Activated T-cell treated with anti-CD3 and anti-CD28 coated beads, Interleukin-2, amount 50 U/mL, for 72 hours (primary cell): ENCODE results near the gene EDN1. TPM values are rescaled to one million over a fixed set of nuclear protein-coding genes. Genes with fewer than 3 reads are reported as not detected.

ENCODE experiments used
- ATAC-seq, 2 donors: fragments of 150-1000 bp; cut with Tn5 transposase; replicated peaks in 1 of 2; 2 replicates each; pipeline ENCODE4 v1.10.0; 2021; ENCODE audit warnings: moderate library complexity in 2 of 2, mild to moderate bottlenecking in 1 of 2
- DNase-seq, 2 donors: peaks; one replicate each; pipeline ENCODE4 v3.0.0; 2021 to 2022; ENCODE audit warnings: mixed read lengths in 1 of 2
- H3K27ac Mint-ChIP-seq: one replicate; pipeline ENCODE4 v1.8.0; 2022; ENCODE audit warnings: mild to moderate bottlenecking, moderate library complexity, mixed read lengths
- H3K27me3 Mint-ChIP-seq: one replicate; pipeline ENCODE4 v1.8.0; 2022; ENCODE audit warnings: low read depth, mixed read lengths
- H3K36me3 Mint-ChIP-seq, 2 donors: one replicate each; pipeline ENCODE4 v1.8.0; 2022; ENCODE audit warnings: mixed read lengths in 2 of 2, mild to moderate bottlenecking in 1 of 2; ENCODE audit not compliant: insufficient read depth in 2 of 2
- H3K4me1 Mint-ChIP-seq: one replicate; pipeline ENCODE4 v1.8.0; 2022; ENCODE audit warnings: low read depth, mixed read lengths
- H3K4me3 Mint-ChIP-seq, 2 donors: one replicate each; pipeline ENCODE4 v1.8.0; 2022; ENCODE audit warnings: mild to moderate bottlenecking in 2 of 2, mixed read lengths in 2 of 2, moderate library complexity in 2 of 2
- H3K9me3 Mint-ChIP-seq, 2 donors: one replicate each; pipeline ENCODE4 v1.8.0; 2022; ENCODE audit warnings: mixed read lengths in 2 of 2
- total RNA-seq, 2 donors: library from RNA; stranded (reverse); gene quantifications; one replicate each; pipeline ENCODE4 v1.2.3, GENCODE V29; 2022

The EDN1 gene
- total RNA-seq, 2 donors from 2014 or later, result 0.12 to 0.28 TPM

GRCh38 chr6:12277386-12277785 is 12.8 kb upstream of the EDN1 start:
- Mint-ChIP-seq H3K27ac (no peak overlapping the region), H3K36me3 (peaks cover 0 to 2% of the 10 kb centered on the region in 2 donors), H3K9me3 (peaks cover 0 to 5% of the 10 kb centered on the region in 2 donors), H3K4me1 (no peaks in the 10 kb centered on the region), H3K4me3 (no peak overlapping the region), H3K27me3 (peaks cover 13% of the 10 kb centered on the region)
- DNase-seq, result no peak
- no peak for ATAC-seq

DNA sequence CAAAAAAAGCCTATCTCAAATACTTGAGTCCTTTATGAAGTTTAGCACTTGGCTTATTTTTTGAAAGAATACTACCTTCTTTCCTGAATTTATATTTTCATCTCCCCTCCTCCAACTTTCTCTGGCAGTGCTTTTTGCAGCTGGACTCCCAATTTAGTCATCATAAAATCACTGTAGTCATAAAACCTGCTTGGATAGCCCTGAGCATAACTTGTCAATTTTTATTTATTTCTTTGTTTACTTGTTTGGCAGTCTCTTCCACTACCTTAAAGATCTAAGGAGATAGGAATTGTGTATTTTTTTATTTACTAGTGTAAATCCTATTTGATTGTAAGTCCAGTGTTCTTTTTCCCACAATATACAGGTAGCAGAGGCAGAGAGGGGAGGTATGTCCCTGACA is 11.2 kb upstream of the EDN1 start:
- Mint-ChIP-seq H3K27ac (no peak overlapping the region), H3K27me3 (peaks cover 17% of the 10 kb centered on the region), H3K4me1 (no peaks in the 10 kb centered on the region), H3K9me3 (no peaks in the 10 kb centered on the region), H3K4me3 (no peak overlapping the region), H3K36me3 (no peaks in the 10 kb centered on the region)
- ATAC-seq, result no peak
- DNase-seq, result no peak

DNA sequence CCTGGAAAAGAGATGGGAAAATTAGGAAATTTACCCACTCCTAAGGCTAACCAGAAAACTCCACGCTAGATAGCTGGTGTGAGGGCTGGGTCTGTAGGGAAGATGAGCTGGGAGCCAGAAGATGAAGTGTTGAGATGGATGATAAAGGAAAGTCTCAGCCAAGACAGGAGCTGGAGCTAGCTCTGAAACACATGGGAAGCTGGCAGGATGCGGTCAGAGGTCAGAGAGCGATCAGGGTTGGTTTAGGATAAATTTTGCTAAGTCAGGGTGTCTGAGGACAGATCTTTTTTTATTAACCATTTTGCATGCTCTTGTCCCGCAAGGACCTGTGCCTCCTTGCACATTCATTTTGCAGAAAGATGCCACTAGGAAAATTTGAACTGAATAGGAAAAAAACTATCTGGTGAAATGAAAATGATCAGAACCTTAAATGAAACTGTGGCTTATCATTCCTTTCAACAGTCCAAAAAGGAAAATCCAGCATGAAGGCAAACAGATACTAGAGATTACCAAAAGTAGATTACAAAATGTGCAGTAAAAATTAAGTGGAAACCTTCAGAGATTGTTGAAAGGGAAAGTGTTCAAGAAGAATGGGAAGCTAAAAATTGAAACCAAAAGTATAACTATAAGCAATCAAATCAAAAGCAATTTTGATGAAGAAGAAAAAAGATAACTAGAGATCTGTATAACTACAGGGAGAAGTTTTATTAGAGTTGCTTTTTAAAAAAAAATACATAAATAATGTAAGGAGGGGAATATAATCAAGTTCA is 10.7 kb upstream of the EDN1 start:
- ATAC-seq (no peak), DNase-seq (no peak)
- Mint-ChIP-seq H3K27me3 (peaks cover 22% of the 10 kb centered on the region), H3K4me3 (no peak overlapping the region), H3K9me3 (no peaks in the 10 kb centered on the region), H3K36me3 (no peaks in the 10 kb centered on the region), H3K27ac (no peak overlapping the region), H3K4me1 (no peaks in the 10 kb centered on the region)

DNA sequence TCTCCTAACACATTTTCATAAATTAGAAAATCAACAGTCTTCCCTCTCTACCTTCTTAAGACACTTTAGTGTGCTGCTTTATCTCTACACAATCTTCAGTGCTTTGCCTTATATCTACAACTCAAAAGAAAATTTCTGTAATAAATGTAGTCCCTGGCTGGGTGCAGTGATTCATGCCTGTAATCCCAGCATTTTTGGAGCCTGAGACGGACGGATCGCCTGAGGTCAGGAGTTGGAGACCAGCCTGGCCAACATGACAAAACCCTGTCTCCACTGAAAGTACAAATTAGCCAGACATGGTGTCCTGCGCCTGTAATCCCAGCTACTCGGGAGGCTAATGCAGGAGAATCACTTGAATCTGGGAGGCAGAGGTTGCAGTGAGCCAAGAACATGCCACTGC is 9.7 kb upstream of the EDN1 start:
- H3K4me3 Mint-ChIP-seq, result no peak overlapping the region
- no peak for ATAC-seq

GRCh38 chr6:12280902-12281301 is 9.3 kb upstream of the EDN1 start:
- Mint-ChIP-seq H3K4me1 (no peaks in the 10 kb centered on the region), H3K36me3 (no peaks in the 10 kb centered on the region), H3K27me3 (peaks cover 22% of the 10 kb centered on the region), H3K27ac (no peak overlapping the region), H3K9me3 (no peaks in the 10 kb centered on the region), H3K4me3 (no peak overlapping the region)
- DNase-seq (no peak), ATAC-seq (no peak)

More for the DNA sequence above, 9.7 kb upstream of the EDN1 start:
- no peaks in the 10 kb centered on the region for H3K4me1 Mint-ChIP-seq
- no peaks in the 10 kb centered on the region for H3K9me3 Mint-ChIP-seq
- DNase-seq, result no peak
- H3K36me3 Mint-ChIP-seq, result no peaks in the 10 kb centered on the region
- H3K27ac Mint-ChIP-seq, result no peak overlapping the region
- peaks cover 22% of the 10 kb centered on the region for H3K27me3 Mint-ChIP-seq

- Mint-ChIP-seq H3K36me3 (no peaks in the 10 kb centered on the region), H3K27me3 (peaks cover 18% of the 10 kb centered on the region), H3K27ac (no peak overlapping the region), H3K4me1 (no peaks in the 10 kb centered on the region), H3K9me3 (no peaks in the 10 kb centered on the region), H3K4me3 (no peak overlapping the region)
- ATAC-seq, result no peak
- no peak for DNase-seq
Measured at GRCh38 chr6:12283904-12284303, 6.3 kb upstream of the EDN1 start.

DNA sequence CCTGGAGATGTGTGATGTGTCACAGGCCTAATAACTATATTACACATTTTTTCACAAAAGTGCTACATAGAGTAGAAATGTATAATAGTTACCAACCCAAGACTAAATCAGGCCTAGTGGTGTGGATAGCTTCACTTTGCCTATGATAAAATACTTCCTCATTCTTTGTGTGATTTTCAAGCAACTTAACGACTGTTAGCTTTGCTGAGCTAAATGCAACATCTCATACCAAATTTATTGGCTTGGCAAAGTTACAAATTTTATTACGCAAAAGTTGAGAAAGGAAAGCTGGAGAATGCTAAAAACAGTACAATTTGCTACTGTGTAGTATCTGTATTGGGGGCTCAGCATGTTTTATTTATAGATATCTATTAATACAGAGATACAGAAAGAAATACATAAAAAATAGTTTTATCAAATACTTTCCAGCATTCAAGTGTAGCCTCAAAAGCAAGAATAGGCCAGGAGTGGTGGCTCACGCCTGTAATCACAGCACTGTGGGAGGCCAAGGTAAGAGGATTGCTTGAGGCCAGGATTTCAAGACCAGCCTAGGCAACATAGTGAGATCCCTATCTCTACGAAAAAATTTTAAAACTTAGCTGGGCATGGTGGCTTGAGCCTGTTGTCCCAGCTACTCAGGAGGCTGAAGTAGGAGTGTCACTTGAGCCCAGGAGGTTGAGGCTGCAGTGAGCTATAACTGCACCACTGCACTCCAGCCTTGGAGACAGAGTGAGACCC is 3.6 kb upstream of the EDN1 start:
- Mint-ChIP-seq H3K27ac (no peak overlapping the region), H3K27me3 (peaks cover 30% of the 10 kb centered on the region), H3K4me3 (no peak overlapping the region), H3K36me3 (no peaks in the 10 kb centered on the region), H3K4me1 (peaks cover 19% of the 10 kb centered on the region), H3K9me3 (no peaks in the 10 kb centered on the region)
- DNase-seq, result no peak
- ATAC-seq, result no peak

GRCh38 chr6:12288211-12288618 is 1.9 kb upstream of the EDN1 start:
- ATAC-seq (no peak), DNase-seq (no peak)
- Mint-ChIP-seq H3K36me3 (no peaks in the 10 kb centered on the region), H3K9me3 (no peaks in the 10 kb centered on the region), H3K27me3 (peaks cover 46% of the 10 kb centered on the region), H3K4me3 (no peak overlapping the region), H3K4me1 (peaks cover 27% of the 10 kb centered on the region), H3K27ac (no peak overlapping the region)

DNA sequence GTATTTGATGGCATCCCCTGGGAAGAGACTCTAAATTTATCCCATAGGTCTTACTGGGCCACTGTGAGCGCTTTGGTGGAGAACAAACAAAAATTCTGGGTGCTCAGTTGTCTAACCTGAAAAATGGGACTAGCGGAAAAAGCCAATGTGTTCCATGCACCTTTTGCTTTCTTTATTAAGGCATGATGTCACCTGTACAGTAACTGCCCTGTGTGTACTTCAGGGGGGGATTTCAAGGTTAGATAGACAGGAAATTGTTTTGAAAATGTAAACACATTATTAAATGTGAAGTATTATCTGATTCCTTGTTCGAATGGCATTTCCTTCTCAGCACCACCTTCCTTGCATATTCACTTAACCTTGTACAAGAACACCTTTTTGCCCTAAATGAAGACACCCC is 1.2 kb upstream of the EDN1 start:
- Mint-ChIP-seq H3K27me3 (peaks cover 49% of the 10 kb centered on the region), H3K4me3 (peak overlapping the region; percentile 92 to 95), H3K4me1 (peaks cover 27% of the 10 kb centered on the region), H3K27ac (no peak overlapping the region), H3K36me3 (no peaks in the 10 kb centered on the region), H3K9me3 (no peaks in the 10 kb centered on the region)
- ATAC-seq, result no peak
- no peak for DNase-seq

- peak; percentile 63 to 65 for ATAC-seq
- no peak overlapping the region for H3K27ac Mint-ChIP-seq
Measured at GRCh38 chr6:12289365-12289919, 719 bp upstream of the EDN1 start.

DNA sequence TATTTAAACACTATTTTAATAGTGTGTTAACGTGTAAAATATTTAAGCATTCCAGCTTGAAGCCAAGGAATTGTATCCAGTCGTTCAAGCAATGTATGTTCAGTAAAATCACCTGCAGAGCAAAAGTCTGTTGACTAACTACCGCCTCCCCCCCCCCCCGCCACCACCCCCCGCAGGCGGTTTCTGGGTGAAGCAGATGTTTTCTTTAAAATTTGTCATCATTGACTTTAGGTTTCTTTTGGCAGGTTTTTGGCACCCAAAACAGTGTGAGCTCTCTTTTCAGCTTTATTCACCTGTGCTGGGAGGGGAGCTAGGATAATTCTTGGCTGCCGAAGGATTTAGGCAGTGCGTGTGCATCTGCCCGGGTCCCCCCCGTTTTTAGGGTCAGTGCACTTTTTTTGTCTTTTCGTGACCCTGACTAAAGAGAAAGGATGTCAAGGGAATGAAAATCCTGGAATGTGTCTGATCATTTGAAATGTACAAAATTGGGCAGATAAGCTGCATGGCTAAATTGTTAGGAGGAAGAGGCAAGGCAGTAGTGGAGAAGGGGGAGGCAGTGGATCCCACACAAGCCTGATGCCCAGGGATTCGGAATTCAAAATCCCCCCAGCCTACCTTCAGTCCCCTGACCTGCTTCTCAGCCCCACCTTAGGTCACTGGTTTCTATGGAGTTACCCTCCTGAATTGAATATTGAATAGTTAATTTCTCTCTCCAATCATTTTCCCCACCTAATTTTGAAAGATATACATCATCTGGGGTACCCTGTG is 1.1 kb downstream of the EDN1 start:
- no peak for ATAC-seq
- peaks cover 45% of the 10 kb centered on the region for H3K27me3 Mint-ChIP-seq
- no peaks in the 10 kb centered on the region for H3K9me3 Mint-ChIP-seq
- no peaks in the 10 kb centered on the region for H3K36me3 Mint-ChIP-seq
- no peak overlapping the region for H3K4me3 Mint-ChIP-seq
- DNase-seq, result no peak
- no peak overlapping the region for H3K27ac Mint-ChIP-seq
- peaks cover 27% of the 10 kb centered on the region for H3K4me1 Mint-ChIP-seq

More at GRCh38 chr6:12289365-12289919, 719 bp upstream of the EDN1 start:
- H3K9me3 Mint-ChIP-seq, result no peaks in the 10 kb centered on the region
- H3K4me1 Mint-ChIP-seq, result peaks cover 27% of the 10 kb centered on the region
- peak; percentile 67 to 68 for DNase-seq
- peaks cover 45% of the 10 kb centered on the region for H3K27me3 Mint-ChIP-seq
- no peaks in the 10 kb centered on the region for H3K36me3 Mint-ChIP-seq
- peak overlapping the region; percentile 92 to 95 for H3K4me3 Mint-ChIP-seq

GRCh38 chr6:12291839-12292604 is 1.9 kb downstream of the EDN1 start:
- Mint-ChIP-seq H3K4me3 (no peak overlapping the region), H3K4me1 (peaks cover 27% of the 10 kb centered on the region), H3K27ac (no peak overlapping the region), H3K27me3 (peaks cover 45% of the 10 kb centered on the region), H3K36me3 (no peaks in the 10 kb centered on the region), H3K9me3 (no peaks in the 10 kb centered on the region)
- no peak for ATAC-seq
- DNase-seq, result no peak
